Stimulated activated CD8-positive, alpha-beta memory T cell treated with anti-CD3 and anti-CD28 coated beads, Interleukin-15, amount 100 ng/mL, for 24 hours (primary cell): ENCODE measurements around the gene SLC4A1AP.

ENCODE experiments used
- DNase-seq: peaks from one replicate; pipeline ENCODE4 v3.0.0-alpha.2; 2020; ENCODE audit warnings: low read depth

Gene SLC4A1AP

DNA sequence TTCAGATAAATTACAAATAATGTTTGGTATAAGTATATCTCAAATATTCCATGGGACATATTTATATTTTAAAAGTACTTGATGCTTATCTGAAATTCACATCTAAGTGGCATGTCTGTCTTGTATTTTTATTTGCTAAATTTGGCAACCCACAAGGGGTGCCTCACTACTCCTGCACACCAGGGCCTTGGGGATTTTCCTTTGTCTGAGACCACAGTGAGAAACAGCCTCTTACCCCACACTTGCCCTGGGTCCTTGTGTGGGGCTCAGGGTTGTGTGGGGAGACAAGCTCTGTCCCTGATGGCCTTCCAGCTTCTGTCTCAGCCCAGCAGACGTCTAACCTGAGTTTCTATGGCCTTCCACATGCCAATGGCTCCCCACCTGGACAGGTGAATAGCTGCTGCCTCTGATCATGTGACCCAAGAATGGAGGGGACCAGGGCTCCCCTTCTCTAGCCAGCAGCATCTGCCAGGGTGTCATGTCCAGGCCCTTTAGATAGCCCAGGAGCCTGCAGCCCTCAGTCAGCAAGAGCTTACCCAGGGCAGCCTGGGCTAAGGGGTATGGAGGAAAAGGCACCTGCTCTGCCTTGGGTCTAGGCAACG is 58.3 kb downstream of the SLC4A1AP start:
- DNase-seq, result no peak

DNA sequence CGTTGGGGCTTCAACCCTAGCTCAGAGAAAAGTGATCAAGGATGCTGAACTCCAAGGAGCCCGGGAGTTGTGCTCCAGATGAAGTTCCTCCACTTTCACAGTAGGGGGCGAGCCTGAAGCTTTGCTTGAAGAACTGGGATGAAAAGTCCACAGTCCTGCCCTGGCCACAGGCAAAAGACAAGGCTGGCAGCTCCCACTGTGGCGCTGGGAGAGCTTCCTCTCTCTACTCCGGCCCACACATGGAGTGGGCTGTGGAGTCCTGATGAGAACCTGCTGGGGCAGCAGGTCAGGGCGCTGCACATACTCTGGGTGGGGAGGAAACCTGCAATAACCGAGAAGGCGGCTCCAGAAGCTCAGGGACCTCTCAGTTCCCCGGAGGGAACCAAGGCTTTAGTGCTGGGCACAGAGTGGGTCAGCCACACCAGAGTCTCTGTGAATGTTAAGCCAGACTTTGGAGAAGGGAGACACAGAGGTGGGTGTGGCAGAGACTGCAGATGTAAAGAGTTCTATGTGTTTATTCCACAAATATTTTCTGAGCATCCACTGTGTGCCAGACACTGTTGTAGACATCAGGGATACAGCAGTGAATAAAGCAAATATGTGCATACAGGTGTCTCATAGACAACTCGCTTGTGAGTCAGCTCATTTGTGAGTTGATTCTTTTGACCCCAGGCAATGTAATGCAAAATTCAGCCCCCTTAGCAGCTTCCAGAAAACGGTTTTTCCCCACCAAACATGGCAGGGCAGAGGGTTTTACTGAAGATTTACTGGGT is 59.9 kb downstream of the SLC4A1AP start:
- DNase-seq, result no peak

DNA sequence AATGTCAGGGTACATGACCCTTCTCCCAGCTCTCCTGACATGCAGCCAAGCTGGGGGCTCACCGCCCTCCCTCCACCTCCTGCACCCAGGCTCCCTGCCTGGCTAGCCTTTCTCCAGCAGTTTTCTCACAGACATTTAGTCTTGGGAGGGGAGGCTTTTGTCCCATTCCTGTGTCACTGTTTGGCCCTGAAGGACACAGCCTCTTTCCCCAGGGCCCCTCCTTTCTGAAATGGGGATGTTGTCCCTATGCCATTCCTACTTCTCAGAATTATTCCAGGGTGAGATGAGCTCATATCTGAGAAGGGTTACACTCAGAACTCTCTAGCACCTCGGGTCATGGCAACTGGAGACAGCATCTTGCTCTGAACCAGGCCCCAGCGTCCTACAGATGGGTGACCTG is 60.5 kb downstream of the SLC4A1AP start:
- DNase-seq, result no peak

DNA sequence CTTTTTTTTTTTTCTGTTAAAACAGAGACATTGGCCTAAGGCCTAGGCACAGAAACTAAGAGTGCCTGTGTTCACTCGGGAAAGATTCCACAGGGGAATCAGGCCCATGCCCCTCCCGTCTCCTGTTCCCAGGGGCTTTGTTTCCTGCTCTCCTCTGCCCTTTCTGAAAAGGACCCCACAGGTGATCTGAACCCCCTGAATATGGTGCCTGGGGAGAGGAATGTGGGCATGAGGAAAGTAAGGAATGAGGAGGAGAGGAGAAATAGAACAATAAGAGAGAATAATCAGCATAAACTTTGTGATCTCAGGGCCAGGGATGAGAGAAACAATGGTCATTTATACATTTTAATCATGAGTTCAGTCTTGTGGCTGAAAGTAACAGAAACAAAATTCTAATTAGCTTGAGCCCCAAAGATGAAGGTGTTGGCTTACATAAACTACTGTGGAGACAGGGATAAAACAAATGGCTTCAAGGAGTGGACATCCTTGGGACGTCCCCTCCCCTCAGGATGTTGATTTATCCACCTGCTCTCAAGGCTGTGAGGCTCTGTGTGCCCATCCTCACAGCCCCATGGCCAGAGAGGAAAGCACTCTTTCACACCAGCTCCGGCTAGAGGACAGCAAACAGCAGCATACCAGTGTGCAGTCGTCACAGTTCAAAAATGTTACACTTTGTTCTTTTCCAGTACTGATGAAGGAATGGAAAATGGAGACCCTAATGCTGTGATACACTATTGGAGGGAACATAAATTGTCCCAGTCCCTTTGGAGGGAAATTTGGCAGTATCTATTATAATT is 61.4 kb downstream of the SLC4A1AP start:
- DNase-seq, result no peak

DNA sequence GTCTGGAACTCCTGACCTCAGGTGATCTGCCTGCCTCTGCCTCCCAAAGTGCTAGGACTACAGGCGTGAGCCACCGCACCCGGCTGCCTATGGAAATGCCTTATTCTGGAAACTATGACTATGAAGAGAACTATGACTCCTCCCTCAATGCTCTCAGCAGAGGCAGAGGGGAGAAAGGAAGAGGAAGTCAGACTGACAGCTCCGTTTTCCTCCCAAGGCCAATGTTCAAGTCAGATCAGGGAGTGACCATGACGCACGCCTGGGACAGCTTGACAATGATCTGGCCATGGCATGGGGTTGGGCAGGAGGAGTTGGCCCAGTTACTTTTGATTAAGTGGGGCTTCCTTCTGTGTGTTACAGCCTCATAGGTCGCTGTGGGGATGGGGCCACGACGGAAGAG is 63.6 kb downstream of the SLC4A1AP start:
- DNase-seq, result no peak

DNA sequence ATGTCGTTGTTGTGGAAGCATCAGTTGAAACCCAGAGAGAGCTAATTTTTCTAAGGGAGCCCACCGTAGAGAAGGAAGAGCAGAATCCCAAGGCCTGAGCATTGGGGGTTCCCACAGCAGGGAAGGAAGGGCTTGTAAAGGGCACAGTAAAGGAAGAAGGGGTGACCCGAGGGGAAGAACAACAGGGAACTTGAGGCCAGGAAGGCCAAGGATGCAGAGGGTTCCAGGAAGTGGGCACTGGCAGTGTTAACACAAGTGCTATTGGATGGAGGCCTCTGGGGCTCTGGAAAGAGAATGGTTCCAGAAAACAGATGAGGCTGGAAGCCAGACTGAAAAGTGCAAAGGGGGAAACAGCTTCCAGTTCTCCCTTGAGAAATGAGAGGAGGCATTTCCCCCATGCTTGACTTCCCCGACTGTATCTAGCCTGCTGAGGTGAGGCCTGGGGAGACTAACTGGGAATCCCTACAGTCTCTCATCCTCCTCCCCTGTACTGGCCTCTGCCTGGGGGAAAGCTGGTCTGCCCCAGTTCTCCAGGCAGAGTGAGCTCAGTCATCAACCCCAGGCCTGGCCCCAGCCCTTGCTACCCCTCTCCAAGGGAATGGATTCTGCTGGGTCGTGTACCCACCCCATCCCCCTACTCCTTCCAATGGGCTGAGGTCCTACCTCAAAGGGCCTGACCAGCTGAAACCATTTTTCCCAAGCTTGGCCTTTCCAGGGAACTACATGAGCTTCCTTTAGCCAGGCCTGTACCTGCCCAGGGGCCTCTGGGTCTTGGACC is 64.6 kb downstream of the SLC4A1AP start:
- DNase-seq, result no peak

DNA sequence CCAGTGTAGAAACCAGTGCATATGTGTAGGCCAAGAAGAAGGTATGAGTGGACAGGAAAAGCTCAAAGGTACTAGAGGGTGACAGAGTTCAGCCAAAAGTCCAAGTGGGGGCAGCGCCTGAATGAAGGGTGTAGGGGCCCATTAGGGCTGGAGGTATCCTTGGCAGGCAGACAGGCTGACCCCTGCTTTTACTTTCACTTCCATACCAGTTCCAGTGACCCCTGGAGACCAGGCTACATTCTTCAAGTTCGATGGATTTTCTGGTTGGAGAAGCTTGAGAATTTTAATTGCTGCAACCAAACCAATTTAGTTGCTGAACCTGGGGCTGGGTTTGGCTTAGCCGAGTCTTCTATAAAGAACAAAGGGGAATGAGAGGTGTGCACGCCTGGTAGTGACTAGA is 65.5 kb downstream of the SLC4A1AP start:
- DNase-seq, result no peak

DNA sequence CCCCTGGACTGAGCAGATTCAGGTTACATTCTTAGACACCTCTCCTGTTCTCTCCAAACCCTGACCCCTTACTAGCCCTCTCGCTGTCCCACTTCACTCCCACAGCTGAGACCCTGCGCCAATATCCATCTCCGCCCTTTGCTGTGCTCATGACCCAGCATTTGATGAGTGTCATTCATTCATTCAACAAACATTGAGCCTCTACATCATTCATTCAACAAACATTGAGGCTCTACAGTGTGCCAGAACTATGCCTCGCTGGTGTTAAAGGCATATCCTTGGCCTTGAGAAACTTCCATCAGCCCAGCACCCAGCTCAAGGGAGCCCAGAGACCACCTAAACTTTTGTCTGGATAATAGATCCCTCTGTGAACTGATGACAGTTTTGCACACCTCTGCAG is 65.9 kb downstream of the SLC4A1AP start:
- DNase-seq, result no peak

DNA sequence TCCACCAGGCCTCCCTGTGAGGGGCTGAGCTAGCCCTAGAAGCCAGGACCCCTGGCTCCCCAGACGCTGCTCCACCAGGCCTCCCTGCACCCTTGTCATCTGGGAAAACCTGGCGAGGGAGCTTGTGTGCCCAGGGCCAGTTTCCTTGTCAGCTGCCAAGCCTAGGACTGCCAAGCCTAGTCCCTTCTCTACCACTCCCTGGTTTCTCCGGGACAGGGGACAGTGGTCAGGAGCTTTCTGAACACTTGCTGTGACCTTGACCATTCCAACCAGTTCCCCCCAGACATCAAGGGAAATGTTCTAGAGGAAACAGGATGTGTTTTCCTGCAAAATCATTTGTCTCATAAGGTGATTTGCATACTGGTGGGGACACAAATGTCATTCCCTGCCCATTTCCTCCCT is 66.6 kb downstream of the SLC4A1AP start:
- DNase-seq, result no peak

DNA sequence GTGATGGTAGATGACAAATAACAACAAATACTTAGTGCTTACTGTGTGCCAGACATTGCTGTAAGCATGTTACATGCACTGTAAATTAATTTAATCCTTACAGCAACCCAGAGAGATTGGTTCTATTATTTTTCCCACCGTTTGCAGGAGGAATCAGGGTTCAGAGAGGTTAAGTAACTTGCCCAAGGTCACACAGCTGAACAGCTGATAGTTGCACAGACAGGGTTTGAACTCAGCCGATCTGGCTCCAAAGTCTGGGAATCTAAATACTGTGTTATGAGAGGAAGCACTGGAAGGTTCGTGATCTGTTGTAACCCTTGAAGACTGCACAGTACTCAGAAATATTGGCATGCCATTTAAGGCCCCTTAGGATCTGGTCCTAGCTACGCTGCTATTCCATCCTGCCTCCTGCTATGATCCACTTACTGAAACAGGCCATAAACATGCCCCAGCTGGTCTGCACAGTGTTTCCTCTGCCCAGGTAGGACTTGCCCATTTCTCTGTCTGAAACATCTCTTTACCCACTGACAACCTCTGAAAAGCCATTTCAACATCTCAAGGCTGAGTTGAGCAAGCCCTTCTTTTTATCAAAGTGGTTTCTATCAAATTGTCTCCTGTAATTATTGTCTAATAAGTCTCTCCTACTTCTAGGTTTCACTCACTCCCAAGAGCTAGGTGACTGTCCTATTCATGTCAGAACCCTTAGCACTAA is 67.4 kb downstream of the SLC4A1AP start:
- DNase-seq, result no peak

DNA sequence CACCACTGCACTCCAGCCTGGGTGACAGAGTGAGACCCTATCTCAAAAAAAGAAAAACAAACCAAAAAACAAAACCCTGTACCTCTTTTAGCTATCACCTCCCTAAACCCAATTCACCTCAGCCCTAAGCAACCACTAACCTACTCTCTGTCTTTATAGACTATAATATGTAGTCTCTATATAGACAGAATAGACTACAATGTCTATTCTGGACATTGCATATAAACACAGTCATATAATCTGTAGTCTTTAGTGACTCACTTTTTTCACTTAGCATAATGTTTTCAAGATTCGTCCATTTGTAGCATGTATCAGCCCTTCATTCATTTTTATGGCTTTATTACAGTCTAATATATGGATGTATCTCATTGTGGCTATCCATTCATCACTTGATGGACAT is 70.6 kb downstream of the SLC4A1AP start:
- no peak for DNase-seq

DNA sequence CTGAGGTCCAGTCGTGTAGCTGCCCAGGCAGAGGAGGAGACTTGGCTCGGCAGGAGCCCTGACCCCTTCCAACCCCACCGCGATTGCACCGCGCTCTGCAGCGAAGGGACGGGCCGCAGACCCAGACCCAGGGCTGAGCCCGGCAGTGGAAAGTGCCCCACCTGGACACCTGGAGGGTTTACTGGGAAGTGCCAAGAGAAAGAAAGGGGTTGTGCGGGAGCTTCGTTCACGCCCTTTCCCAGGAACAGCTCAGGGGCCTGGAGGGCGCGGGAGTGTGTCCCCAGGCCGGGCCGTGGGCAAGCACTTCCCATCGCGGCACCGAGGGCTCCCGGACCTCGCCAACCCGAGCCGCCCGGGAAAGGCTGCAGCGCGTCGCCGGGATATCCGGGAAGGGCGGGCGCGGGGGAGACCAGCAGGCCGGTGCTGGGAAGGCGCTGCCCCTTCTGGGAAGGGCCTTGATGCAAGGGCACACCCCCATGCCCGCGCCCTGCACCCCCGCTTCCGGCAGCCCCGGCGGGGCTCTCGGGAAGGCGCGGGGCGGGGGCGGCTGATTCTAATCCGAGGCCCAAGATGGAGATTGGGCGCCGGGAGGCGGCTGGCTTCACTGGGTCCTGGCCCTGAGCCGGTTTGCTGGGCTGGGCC is 71.7 kb downstream of the SLC4A1AP start:
- no peak for DNase-seq

DNA sequence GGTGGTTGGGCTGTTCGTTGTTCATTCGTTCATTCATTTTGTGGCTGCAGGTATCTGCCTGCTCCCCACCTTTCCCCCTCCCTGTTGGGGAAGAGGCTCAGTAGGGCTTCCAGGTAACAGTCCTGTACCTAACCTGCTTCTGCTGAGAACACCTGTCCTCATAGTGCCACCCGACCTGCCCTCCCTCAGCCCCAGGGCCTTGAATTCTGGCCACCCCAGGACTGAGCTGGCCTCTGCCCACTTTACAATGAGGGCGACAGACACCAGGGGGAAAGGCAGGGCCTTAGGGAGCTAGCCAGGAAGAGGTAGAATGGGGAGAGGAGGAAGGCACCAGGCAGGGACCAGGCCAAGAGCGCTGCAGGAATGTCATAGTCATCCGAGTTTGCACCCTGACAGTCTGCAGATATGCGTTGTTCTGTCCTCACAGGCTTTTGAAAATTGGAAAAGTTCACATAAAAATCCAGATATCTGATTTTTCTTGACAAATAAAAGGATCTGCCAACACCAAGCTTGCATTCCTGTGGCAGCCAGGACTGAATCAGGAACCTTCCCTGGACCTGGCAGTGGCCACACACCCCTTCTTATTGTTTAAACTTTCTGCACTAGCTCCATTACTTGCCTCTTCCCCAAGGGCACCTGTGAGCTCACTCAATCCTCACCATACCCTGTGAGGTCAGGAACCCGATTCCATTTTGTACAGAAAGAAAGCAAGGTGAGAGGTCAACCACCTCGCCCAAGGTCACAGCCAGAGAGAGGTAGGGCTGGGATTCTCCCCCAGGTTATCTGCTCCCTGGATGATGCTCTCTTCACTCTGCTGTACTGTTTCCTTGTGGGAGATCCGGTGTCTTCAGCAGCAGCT is 72.6 kb downstream of the SLC4A1AP start:
- no peak for DNase-seq

DNA sequence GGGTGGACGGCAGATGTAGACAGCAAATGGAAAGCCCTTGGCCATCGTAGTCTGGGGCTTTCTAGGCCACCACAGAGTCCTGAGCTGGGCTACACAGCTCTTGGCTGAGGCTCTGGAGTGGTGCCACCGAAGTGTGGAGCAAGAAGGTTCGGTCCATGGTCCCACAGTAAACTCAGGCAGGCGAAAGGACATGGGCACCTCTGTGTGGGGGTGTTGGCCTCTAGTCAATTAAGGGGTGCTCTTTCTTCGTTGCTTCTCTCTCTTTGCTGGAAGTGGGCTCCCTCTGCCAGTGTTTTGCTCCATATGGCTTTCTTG is 73.2 kb downstream of the SLC4A1AP start:
- no peak for DNase-seq

DNA sequence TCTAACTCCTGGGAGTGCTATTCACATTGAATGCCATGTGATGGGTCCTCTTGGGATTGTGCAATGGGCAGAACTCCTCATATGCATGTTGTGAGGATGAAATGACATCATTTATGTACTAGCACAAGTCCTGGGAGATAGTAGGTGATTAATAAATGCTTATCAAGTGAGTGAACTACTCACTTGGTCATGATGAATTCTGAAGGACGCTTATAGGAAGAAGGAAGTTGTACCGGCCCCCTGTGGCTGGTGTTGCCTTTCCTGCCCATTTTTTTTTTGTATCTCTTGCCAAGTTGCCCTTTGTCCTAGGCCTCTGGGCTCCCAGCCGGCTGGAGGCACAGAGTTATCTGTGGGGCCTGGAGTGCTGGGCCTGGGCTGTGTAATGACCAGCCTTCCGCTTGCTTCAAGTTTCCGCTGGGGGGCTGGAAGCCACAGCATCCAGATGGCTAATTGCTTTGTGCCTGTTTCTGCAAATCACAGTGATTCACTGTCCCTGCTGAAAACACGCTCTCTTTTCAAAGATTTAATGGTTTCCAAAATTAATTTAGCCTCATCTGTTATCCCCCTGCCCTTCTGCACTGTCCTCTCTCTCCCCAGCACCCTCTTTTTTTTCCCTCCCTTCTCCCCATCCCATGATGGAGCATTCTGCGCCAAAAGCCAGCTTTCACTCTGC is 74.1 kb downstream of the SLC4A1AP start:
- no peak for DNase-seq

DNA sequence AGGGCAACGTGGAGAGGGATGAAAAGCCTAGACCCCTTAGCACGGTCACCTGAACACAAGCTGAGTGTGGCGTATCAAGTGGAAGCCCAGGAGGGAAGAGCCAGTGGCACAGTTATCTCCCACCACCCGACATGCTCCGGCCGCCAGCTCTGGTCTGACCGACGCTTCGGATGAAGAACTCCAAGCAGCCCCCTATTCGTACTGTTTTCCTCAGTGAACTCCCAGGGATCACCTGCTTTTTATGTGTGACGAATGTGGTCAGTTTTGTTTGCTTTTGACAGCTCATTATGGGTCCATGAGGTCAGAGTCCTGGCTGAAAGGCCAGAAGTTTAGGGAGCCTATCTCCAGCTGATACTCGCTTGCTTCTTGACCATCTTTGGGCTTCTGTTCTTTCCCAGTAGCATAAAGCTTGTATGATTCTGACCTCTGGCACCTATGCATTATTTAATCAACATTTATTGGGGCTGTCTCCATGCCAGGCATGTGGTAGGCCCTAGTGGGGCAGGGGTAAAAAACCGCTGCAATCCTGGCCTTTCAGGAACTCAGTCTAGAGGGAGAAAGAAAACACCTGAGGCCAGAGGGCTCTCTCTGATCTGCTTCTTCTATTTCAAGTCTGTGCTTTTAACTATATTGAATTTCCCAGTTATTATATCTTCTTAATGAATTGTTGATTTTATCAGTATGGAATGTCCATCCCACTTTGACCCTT is 74.8 kb downstream of the SLC4A1AP start:
- DNase-seq, result no peak

DNA sequence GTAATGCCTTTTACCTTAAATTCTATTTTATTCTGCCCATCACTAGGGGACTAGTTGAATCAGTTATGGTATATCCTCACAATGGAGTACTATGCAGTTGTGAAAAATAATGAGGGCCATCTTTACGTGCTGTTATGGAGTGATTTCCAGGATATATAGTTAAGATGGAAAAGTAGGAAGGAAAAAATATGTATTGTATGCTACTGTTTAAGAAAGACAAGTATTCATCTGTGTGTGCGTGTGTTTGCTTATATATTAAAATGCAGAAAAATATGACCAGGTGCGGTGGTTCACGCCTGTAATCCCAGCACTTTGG is 75.3 kb downstream of the SLC4A1AP start:
- no peak for DNase-seq

DNA sequence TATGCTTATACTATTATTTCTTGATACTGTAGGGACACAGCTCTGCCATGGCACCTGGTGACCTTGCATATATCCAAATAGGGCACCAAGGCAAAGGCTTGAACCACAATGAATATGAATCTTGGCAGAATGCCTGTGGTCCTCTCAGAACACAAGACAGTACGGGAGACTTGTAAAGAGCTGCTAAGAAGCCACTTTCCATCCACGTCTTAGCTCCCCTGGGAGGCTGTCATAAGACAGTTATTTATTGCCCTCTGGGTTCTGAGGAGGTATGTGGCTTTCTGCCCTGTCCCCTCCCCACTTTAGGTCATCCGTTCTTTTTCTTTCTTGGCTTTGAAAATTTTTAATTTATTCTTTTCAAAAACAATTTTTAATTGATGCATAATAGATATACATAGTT is 78.0 kb downstream of the SLC4A1AP start:
- DNase-seq, result no peak

DNA sequence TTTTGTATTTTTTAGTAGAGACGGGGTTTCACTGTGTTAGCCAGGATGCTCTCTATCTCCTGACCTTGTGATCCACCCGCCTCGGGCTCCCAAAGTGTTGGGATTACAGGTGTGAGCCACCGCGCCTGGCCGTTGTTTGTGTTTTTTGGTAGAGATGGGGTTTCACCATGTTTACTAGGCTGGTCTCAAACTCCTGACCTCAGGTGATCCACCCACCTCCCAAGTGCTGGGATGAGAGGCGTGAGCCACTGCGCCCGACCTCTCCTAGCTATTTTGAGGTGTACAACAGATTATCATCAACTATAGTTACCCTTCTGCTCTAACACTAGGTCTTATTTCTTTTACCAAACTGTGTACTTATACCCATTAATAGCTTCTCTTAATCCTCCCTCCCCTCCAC is 78.9 kb downstream of the SLC4A1AP start:
- no peak for DNase-seq
